ENCODE results near the gene DLK2.

DNA sequence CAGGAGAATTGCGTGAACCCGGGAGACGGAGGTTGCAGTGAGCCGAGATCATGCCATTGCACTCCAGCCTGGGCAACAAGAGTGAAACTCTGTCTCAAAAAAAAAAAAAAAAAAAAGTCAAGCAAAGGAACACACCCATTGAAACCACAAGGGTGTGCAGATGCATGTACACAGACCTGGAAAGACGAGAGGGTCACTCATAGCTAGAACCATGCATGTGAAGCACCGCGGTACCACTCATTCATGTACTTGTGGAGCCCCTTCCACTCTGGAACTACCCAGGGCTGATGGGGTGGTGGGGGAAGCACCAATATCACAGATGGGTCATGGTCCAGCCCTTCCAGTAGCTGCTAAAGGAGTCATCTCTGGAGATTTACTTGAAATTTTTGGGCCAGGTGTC lies 14.6 kb upstream of the DLK2 start:
- TF ChIP-seq, protein P1, sequence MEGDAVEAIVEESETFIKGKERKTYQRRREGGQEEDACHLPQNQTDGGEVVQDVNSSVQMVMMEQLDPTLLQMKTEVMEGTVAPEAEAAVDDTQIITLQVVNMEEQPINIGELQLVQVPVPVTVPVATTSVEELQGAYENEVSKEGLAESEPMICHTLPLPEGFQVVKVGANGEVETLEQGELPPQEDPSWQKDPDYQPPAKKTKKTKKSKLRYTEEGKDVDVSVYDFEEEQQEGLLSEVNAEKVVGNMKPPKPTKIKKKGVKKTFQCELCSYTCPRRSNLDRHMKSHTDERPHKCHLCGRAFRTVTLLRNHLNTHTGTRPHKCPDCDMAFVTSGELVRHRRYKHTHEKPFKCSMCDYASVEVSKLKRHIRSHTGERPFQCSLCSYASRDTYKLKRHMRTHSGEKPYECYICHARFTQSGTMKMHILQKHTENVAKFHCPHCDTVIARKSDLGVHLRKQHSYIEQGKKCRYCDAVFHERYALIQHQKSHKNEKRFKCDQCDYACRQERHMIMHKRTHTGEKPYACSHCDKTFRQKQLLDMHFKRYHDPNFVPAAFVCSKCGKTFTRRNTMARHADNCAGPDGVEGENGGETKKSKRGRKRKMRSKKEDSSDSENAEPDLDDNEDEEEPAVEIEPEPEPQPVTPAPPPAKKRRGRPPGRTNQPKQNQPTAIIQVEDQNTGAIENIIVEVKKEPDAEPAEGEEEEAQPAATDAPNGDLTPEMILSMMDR (IDR thresholded peaks at IDR 0.05; ENCODE audit: low read depth, low read length) = no peak
- TF ChIP-seq EZH2phosphoT487 (IDR thresholded peaks at IDR 0.05; ENCODE audit: low read depth) = no peak
